Measurements from ENCODE around the gene ARL3. TPM values are rescaled to one million over a fixed set of nuclear protein-coding genes. Genes with fewer than 3 reads are reported as not detected.

The ARL3 gene
- total RNA-seq, 1 donor from 2014 or later = 20.3 TPM

DNA sequence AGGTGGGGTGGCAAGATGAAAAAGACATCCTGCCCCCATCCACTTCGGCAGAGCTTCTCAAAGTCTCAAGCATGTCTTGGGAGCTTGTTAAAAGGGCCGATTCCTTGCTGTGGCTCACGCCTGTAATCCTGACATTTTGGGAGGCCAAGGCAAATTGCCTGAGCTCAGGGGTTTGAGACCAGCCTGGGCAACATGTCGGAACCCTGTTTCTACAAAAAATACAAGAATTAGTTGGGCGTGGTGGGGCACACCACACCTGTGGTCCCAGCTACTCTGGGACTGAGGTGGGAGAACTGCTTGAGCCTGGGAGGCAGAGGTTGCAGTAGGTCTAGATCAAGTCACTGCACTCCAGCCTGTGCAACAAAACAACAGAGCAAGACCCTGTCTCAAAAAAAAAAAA lies 55.4 kb downstream of the ARL3 start:
- TF ChIP-seq, protein P1, sequence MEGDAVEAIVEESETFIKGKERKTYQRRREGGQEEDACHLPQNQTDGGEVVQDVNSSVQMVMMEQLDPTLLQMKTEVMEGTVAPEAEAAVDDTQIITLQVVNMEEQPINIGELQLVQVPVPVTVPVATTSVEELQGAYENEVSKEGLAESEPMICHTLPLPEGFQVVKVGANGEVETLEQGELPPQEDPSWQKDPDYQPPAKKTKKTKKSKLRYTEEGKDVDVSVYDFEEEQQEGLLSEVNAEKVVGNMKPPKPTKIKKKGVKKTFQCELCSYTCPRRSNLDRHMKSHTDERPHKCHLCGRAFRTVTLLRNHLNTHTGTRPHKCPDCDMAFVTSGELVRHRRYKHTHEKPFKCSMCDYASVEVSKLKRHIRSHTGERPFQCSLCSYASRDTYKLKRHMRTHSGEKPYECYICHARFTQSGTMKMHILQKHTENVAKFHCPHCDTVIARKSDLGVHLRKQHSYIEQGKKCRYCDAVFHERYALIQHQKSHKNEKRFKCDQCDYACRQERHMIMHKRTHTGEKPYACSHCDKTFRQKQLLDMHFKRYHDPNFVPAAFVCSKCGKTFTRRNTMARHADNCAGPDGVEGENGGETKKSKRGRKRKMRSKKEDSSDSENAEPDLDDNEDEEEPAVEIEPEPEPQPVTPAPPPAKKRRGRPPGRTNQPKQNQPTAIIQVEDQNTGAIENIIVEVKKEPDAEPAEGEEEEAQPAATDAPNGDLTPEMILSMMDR (IDR thresholded peaks at IDR 0.05; ENCODE audit: partially characterized antibody, unreplicated experiment) = no peak
- Mint-ChIP-seq H3K36me3 (ENCODE audit: unreplicated experiment) (peaks cover 5% of the 10 kb centered on the region), H3K9me3 (ENCODE audit: unreplicated experiment) (peaks cover 7% of the 10 kb centered on the region), H3K27ac (ENCODE audit: unreplicated experiment) (no peak overlapping the region), H3K27me3 (ENCODE audit: unreplicated experiment) (peaks cover 2% of the 10 kb centered on the region), H3K4me3 (ENCODE audit: unreplicated experiment) (no peak overlapping the region), H3K4me1 (ENCODE audit: low read depth, unreplicated experiment) (peaks cover 5% of the 10 kb centered on the region)
- no peak for DNase-seq

DNA sequence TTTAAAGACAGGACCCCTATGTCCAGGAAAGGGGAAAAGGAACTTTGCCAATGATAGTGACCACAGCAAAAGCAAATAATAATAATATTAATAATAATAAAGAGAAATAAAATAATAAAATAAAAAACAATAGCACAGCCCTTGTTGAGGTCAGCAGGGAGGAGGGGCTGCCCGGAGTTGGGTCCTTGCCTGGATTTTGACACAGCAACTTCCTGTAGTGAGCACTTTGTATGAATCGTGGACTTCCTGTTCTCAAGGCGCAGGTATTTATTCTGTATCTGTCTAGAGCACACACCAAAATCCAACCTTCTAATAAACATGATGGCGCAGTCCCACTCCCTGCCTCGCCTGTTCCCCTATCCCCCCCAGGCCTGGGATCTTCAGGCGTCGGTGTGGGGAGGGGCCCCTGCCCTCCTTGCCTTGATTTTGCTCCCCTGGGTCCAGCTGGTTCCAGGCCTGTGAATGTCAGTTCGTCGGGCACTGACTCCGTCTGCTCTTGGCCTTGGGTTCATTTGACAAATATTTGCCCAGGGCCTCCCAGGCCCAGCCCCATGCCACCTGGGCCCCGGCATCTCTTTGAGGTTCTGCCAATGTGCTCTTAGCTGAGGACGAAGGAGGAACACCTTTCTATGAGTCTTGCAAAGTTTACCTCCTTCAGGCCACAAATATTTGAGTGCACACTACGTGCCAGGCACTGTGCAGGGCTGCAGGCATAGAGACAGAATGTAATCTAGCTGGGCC lies 56.0 kb downstream of the ARL3 start:
- Mint-ChIP-seq H3K36me3 (ENCODE audit: unreplicated experiment) (peaks cover 5% of the 10 kb centered on the region), H3K27me3 (ENCODE audit: unreplicated experiment) (peaks cover 3% of the 10 kb centered on the region), H3K27ac (ENCODE audit: unreplicated experiment) (no peak overlapping the region), H3K4me1 (ENCODE audit: low read depth, unreplicated experiment) (peaks cover 12% of the 10 kb centered on the region), H3K9me3 (ENCODE audit: unreplicated experiment) (peaks cover 6% of the 10 kb centered on the region), H3K4me3 (ENCODE audit: unreplicated experiment) (no peak overlapping the region)
- TF ChIP-seq, protein P1 (IDR thresholded peaks at IDR 0.05; ENCODE audit: partially characterized antibody, unreplicated experiment) = no peak
- no peak for DNase-seq

DNA sequence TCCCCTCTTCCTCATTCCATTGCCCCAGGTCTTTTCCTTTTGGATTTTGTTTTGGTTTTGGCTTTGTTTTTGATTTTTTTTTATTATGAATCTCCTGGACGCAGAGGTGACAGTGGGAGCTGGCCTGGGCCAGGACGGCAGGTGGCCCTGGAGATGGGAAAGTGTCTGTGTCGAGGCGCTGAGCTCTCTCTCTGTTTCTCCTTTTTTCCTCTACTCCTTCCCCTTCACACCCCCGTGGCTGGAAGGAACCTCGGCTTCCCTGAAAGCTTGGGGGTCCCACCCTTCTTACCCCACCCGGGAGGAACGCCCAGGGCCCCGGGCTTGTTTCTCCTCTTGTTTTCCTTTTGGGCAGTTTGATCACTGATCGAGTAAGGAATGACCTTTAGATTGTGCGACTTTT lies 56.7 kb downstream of the ARL3 start:
- Mint-ChIP-seq H3K4me3 (ENCODE audit: unreplicated experiment) (no peak overlapping the region), H3K27ac (ENCODE audit: unreplicated experiment) (no peak overlapping the region), H3K4me1 (ENCODE audit: low read depth, unreplicated experiment) (peaks cover 13% of the 10 kb centered on the region), H3K27me3 (ENCODE audit: unreplicated experiment) (peaks cover 2% of the 10 kb centered on the region), H3K9me3 (ENCODE audit: unreplicated experiment) (peaks cover 5% of the 10 kb centered on the region), H3K36me3 (ENCODE audit: unreplicated experiment) (peaks cover 5% of the 10 kb centered on the region)
- TF ChIP-seq, protein P1 (IDR thresholded peaks at IDR 0.05; ENCODE audit: partially characterized antibody, unreplicated experiment) = no peak
- no peak for DNase-seq

DNA sequence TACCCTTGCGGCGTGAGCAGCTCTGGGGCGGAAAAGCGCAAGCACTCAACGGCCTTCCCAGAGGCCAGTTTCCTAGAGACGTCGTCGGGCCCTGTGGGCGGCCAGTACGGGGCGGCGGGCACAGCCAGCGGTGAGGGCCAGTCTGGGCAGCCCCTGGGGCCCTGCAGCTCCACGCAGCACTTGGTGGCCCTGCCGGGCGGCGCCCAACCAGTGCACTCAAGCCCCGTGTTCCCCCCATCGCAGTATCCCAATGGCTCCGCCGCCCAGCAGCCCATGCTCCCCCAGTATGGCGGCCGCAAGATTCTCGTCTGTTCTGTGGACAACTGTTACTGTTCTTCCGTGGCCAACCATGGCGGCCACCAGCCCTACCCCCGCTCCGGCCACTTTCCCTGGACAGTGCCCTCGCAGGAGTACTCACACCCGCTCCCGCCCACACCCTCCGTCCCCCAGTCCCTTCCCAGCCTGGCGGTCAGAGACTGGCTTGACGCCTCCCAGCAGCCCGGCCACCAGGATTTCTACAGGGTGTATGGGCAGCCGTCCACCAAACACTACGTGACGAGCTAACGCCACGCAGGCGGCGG lies 57.3 kb downstream of the ARL3 start:
- H3K4me1 Mint-ChIP-seq (ENCODE audit: low read depth, unreplicated experiment) = peaks cover 15% of the 10 kb centered on the region
- no peak for DNase-seq
- H3K27me3 Mint-ChIP-seq (ENCODE audit: unreplicated experiment) = peaks cover 1% of the 10 kb centered on the region
- H3K27ac Mint-ChIP-seq (ENCODE audit: unreplicated experiment) = no peak overlapping the region
- H3K9me3 Mint-ChIP-seq (ENCODE audit: unreplicated experiment) = peaks cover 4% of the 10 kb centered on the region
- H3K4me3 Mint-ChIP-seq (ENCODE audit: unreplicated experiment) = no peak overlapping the region
- peaks cover 5% of the 10 kb centered on the region for H3K36me3 Mint-ChIP-seq (ENCODE audit: unreplicated experiment)
- TF ChIP-seq, protein P1 (IDR thresholded peaks at IDR 0.05; ENCODE audit: partially characterized antibody, unreplicated experiment) = no peak

DNA sequence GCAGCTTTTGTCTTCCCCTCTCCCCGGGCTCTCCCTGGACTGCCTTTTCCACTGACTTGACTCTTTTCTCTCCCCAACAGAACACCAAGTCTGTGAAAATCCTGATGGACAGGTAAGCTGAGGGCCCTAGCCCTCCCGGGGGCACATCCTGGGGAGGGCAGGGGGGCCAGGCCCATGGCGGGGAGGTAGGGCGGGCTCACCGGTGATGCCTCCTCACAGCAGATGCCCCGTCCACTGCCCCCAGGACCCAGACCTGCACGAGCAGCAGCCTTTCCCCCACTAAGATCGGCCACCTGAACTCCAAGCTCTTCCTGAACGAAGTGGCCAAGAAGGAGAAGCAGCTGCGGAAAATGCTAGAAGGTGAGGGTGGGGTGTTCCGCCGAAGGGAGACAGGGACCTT lies 58.2 kb downstream of the ARL3 start:
- Mint-ChIP-seq H3K9me3 (ENCODE audit: unreplicated experiment) (peaks cover 4% of the 10 kb centered on the region), H3K4me3 (ENCODE audit: unreplicated experiment) (no peak overlapping the region), H3K27me3 (ENCODE audit: unreplicated experiment) (peaks cover 1% of the 10 kb centered on the region), H3K4me1 (ENCODE audit: low read depth, unreplicated experiment) (peaks cover 15% of the 10 kb centered on the region), H3K36me3 (ENCODE audit: unreplicated experiment) (peaks cover 5% of the 10 kb centered on the region), H3K27ac (ENCODE audit: unreplicated experiment) (no peak overlapping the region)
- TF ChIP-seq, protein P1 (IDR thresholded peaks at IDR 0.05; ENCODE audit: partially characterized antibody, unreplicated experiment) = no peak
- no peak for DNase-seq
